Stomach (tissue), 9 donors: Measurements from ENCODE around the gene KANTR. TPM values are rescaled to one million over a fixed set of nuclear protein-coding genes. Genes with fewer than 3 reads are reported as not detected.

Experiments used
- DNase-seq, 2 donors: peaks; one replicate each; pipeline versions ENCODE4 v3.0.0 to v3.0.0-alpha.2; 2013 to 2019
- H3K27ac ChIP-seq, 5 donors: fragments of 200-600 bp in 4 of 5; sonication (generic) in 4 of 5; one replicate each; pipeline ENCODE4 v1.5.1; 2013 to 2019; ENCODE audit warnings: mild to moderate bottlenecking in 1 of 5, moderate library complexity in 1 of 5
- H3K27me3 ChIP-seq, 3 donors: fragments of 200-600 bp; sonication (generic); one replicate each; pipeline ENCODE4 v1.5.1; 2017 to 2019; ENCODE audit warnings: mixed run types in 1 of 3
- H3K36me3 ChIP-seq, 4 donors: fragments of 200-600 bp; sonication (generic); 1 replicate in 3 of 4; 2 replicates in 1 of 4; pipeline ENCODE4 v1.5.1; 2016 to 2019
- H3K4me1 ChIP-seq, 4 donors: fragments of 200-600 bp; sonication (generic); one replicate each; pipeline ENCODE4 v1.5.1; 2016 to 2019
- H3K4me3 ChIP-seq, 4 donors: fragments of 200-600 bp; sonication (generic) in 3 of 4; one replicate each; pipeline ENCODE4 v1.5.1; 2016 to 2019; ENCODE audit warnings: mild to moderate bottlenecking in 1 of 4
- H3K9me3 ChIP-seq, 4 donors: fragments of 200-600 bp; sonication (generic); one replicate each; pipeline ENCODE4 v1.5.1; 2016 to 2019
- CTCF ChIP-seq, 7 experiments: fragments of 450-650 bp in 4 of 7; fragments of 200-600 bp in 3 of 7; sonication (generic) in 3 of 7; IDR thresholded peaks; one replicate each; pipeline ENCODE4 v1.5.1; 2016 to 2019; ENCODE audit warnings: antibody characterized with exemption in 7 of 7, control low read depth in 2 of 7, mild to moderate bottlenecking in 1 of 7
- EP300 ChIP-seq: sonication (generic); formaldehyde crosslinking; IDR thresholded peaks from one replicate; pipeline ENCODE4 v1.6.1; 2017; ENCODE audit warnings: antibody characterized with exemption
- POLR2A ChIP-seq, 4 donors: fragments of 450-650 bp; IDR thresholded peaks; one replicate each; pipeline ENCODE4 v1.6.1; 2016; ENCODE audit warnings: antibody characterized with exemption in 4 of 4, control low read depth in 2 of 4, mild to moderate bottlenecking in 1 of 4, moderate library complexity in 1 of 4
- POLR2AphosphoS5 ChIP-seq, 3 donors: sonication (generic); formaldehyde crosslinking; IDR thresholded peaks; one replicate each; pipeline ENCODE4 v1.6.1; 2016; ENCODE audit warnings: antibody characterized with exemption in 3 of 3
- WGBS, 5 donors: extraction: QIAGEN DNeasy Blood & Tissue Kit in 3 of 5; methylation state at CpG; one replicate each; pipeline versions ENCODE4 v1.1.5 to v1.1.7; 2013 to 2018; 5-methylcytosine and 5-hydroxymethylcytosine counted together
- intact Hi-C: fragments of 100-400 bp; cut with DNase I; formaldehyde crosslinking; loops from one replicate; pipeline ENCODE4 v1.15.1; 2023; ENCODE audit warnings: low total_unique reads
- polyA plus RNA-seq, 3 donors: library from polyadenylated mRNA; stranded (reverse); fragments of 200-250 nt; gene quantifications; one replicate each; pipeline ENCODE4 v1.2.3, GENCODE V29; 2013
- total RNA-seq, 5 donors: library from RNA; depleted of rRNA; stranded (reverse); fragments of >200 nt; gene quantifications; one replicate each; pipeline versions ENCODE4 v1.1.0 to v1.2.3, GENCODE V29; 2014 to 2016
- donor health status: healthy with polysubstance abuse.
- donor health status: Bipolar disorder and iron deficiency.
- donor health status: healthy.

KANTR gene
- total and polyA plus RNA-seq, 8 donors = 1.1 to 35.6 (median 8.6) TPM

- TF ChIP-seq EP300 (no peak), CTCF (IDR thresholded peaks at IDR 0.05) (no peak), POLR2AphosphoS5 (IDR thresholded peaks at IDR 0.05) (no peak), POLR2A (IDR thresholded peaks at IDR 0.05) (no peak)
- WGBS, 5 donors = 88 to 95% (median 93%) methylated on average over 3 to 6 of the region's 6 CpGs
Observed at GRCh38 chrX:53114864-53115549, 21.1 kb downstream of the KANTR start.

GRCh38 chrX:53115550-53115874 is 21.6 kb downstream of the KANTR start:
- H3K4me3 ChIP-seq = no peak overlapping the region
- 47 to 79% (median 60%) methylated on average over 1 to 2 of the region's 2 CpGs for WGBS, 5 donors
- DNase-seq = peak in 1 of 2 donors; percentile 12
- H3K27me3 ChIP-seq = no peaks in the 10 kb centered on the region
- peak overlapping the region in 4 of 5 donors; percentile 53 to 67 (median 58) for H3K27ac ChIP-seq
- H3K36me3 ChIP-seq = no peaks in the 10 kb centered on the region
- peaks cover 0 to 9% (median 2%) of the 10 kb centered on the region in 4 donors for H3K4me1 ChIP-seq
- TF ChIP-seq POLR2AphosphoS5 (IDR thresholded peaks at IDR 0.05) = no peak
- no peak for TF ChIP-seq EP300
- TF ChIP-seq CTCF (IDR thresholded peaks at IDR 0.05) = no peak
- no peak for TF ChIP-seq POLR2A (IDR thresholded peaks at IDR 0.05)
- no peaks in the 10 kb centered on the region for H3K9me3 ChIP-seq
- intact Hi-C loops = no loop called here

More at GRCh38 chrX:53114864-53115549, 21.1 kb downstream of the KANTR start:
- H3K4me1 ChIP-seq = peaks cover 0 to 9% (median 2%) of the 10 kb centered on the region in 4 donors
- H3K4me3 ChIP-seq = no peak overlapping the region
- peak overlapping the region in 3 of 5 donors; percentile 53 to 67 (median 60) for H3K27ac ChIP-seq
- DNase-seq = no peak
- H3K9me3 ChIP-seq = no peaks in the 10 kb centered on the region
- no peaks in the 10 kb centered on the region for H3K27me3 ChIP-seq
- intact Hi-C loops = no loop called here
- no peaks in the 10 kb centered on the region for H3K36me3 ChIP-seq

GRCh38 chrX:53116101-53116500 is 22.2 kb downstream of the KANTR start:
- H3K36me3 ChIP-seq = no peaks in the 10 kb centered on the region
- H3K27ac ChIP-seq = peak overlapping the region in 4 of 5 donors; percentile 53 to 67 (median 58)
- no peaks in the 10 kb centered on the region for H3K9me3 ChIP-seq
- DNase-seq = peak in 1 of 2 donors; percentile 69
- H3K4me3 ChIP-seq = peak overlapping the region in 1 of 4 donors; percentile 7
- TF ChIP-seq CTCF (IDR thresholded peaks at IDR 0.05) (no peak), POLR2AphosphoS5 (IDR thresholded peaks at IDR 0.05) (peak in 1 of 3 donors; percentile 2), POLR2A (IDR thresholded peaks at IDR 0.05) (no peak), EP300 (no peak)
- intact Hi-C loops = no loop called here
- WGBS, 5 donors = 20 to 47% (median 30%) methylated on average over 3 of the region's 3 CpGs
- H3K4me1 ChIP-seq = peaks cover 0 to 9% (median 2%) of the 10 kb centered on the region in 4 donors
- H3K27me3 ChIP-seq = no peaks in the 10 kb centered on the region

GRCh38 chrX:53122013-53122412 is 28.1 kb downstream of the KANTR start:
- intact Hi-C loops = no loop called here
- no peak for TF ChIP-seq POLR2AphosphoS5 (IDR thresholded peaks at IDR 0.05)
- no peak for TF ChIP-seq CTCF (IDR thresholded peaks at IDR 0.05)
- no peak for TF ChIP-seq EP300
- no peak for TF ChIP-seq POLR2A (IDR thresholded peaks at IDR 0.05)
- H3K9me3 ChIP-seq = peaks cover 0 to 8% (median 0%) of the 10 kb centered on the region in 4 donors
- DNase-seq = no peak
- peaks cover 0 to 7% (median 0%) of the 10 kb centered on the region in 3 donors for H3K27me3 ChIP-seq
- no peak overlapping the region for H3K4me3 ChIP-seq
- peaks cover 0 to 4% (median 0%) of the 10 kb centered on the region in 4 donors for H3K4me1 ChIP-seq
- H3K36me3 ChIP-seq = no peaks in the 10 kb centered on the region
- H3K27ac ChIP-seq = no peak overlapping the region
- 29 to 73% (median 46%) methylated on average over 1 of the region's 1 CpG for WGBS, 5 donors
